Left lung (tissue), 10 donors: ENCODE measurements around the gene PDLIM5. TPM values are rescaled to one million over a fixed set of nuclear protein-coding genes. Genes with fewer than 3 reads are reported as not detected.

ENCODE experiments used
- ATAC-seq: fragments of 200-7000 bp; cut with Tn5 transposase; one replicate; pipeline ENCODE4 v1.9.1; 2020; ENCODE audit warnings: moderate library complexity
- DNase-seq, 4 donors: peaks; one replicate each; pipeline ENCODE4 v3.0.0-alpha.2; 2013 to 2020
- H3K27ac ChIP-seq, 2 donors: fragments of 200-600 bp; sonication (generic) in 1 of 2; one replicate each; pipeline versions ENCODE4 v1.5.0 to v1.8.0; 2020 to 2021
- H3K27me3 ChIP-seq, 2 donors: fragments of 200-600 bp; sonication (generic) in 1 of 2; one replicate each; pipeline versions ENCODE4 v1.5.0 to v1.8.0; 2020 to 2021
- H3K36me3 ChIP-seq, 2 donors: fragments of 200-600 bp; sonication (generic) in 1 of 2; one replicate each; pipeline versions ENCODE4 v1.5.0 to v1.8.0; 2020 to 2021
- H3K4me1 ChIP-seq, 2 donors: fragments of 200-600 bp; one replicate each; pipeline ENCODE4 v1.8.0; 2021
- H3K4me3 ChIP-seq, 2 donors: fragments of 200-600 bp; sonication (generic) in 1 of 2; one replicate each; pipeline versions ENCODE4 v1.5.0 to v1.8.0; 2020 to 2021; ENCODE audit warnings: mild to moderate bottlenecking in 1 of 2
- H3K9me3 ChIP-seq, 2 donors: fragments of 200-600 bp; sonication (generic) in 1 of 2; one replicate each; pipeline versions ENCODE4 v1.5.0 to v1.8.0; 2020 to 2021
- CTCF ChIP-seq, 2 donors: fragments of 200-600 bp; sonication (generic) in 1 of 2; IDR thresholded peaks; one replicate each; pipeline versions ENCODE4 v1.5.0 to v1.8.0; 2021; ENCODE audit warnings: antibody characterized with exemption in 2 of 2
- intact Hi-C, 2 donors: fragments of 100-400 bp; cut with DNase I; formaldehyde crosslinking; loops; one replicate each; pipeline versions ENCODE4 v1.11.2 to v1.14.2; 2022
- polyA plus RNA-seq, 6 donors: library from polyadenylated mRNA; unstranded; fragments of 120-200 nt; gene quantifications; one replicate each; pipeline ENCODE4 v1.2.1, GENCODE V29; 2013; ENCODE audit not compliant: insufficient read length in 6 of 6
- total RNA-seq, 2 donors: library from RNA; stranded (reverse); fragmentation: NEBNext Ultra II Directional; extraction: Animal tissue kit (Norgen Biotek cat#: 25700); gene quantifications; one replicate each; pipeline ENCODE4 v1.2.1, GENCODE V29; 2021
- donor health status: DM: no; HTN: yes; CAD: no.
- donor health status: DM: no; HTN: no; CAD: no.

PDLIM5 gene
- total and polyA plus RNA-seq, 8 donors = 18.3 to 105 (median 20.3) TPM

- Histone ChIP-seq H3K27me3 (no peaks in the 10 kb centered on the region), H3K4me3 (no peak overlapping the region), H3K9me3 (no peaks in the 10 kb centered on the region), H3K27ac (no peak overlapping the region), H3K4me1 (peaks cover 11 to 35% of the 10 kb centered on the region in 2 donors), H3K36me3 (peaks cover 0 to 20% of the 10 kb centered on the region in 2 donors)
- no peak for DNase-seq
- ATAC-seq = no peak
- TF ChIP-seq CTCF (IDR thresholded peaks at IDR 0.05) = no peak
- intact Hi-C loops = no loop called here
Observed at GRCh38 chr4:94458682-94459081, 6.9 kb downstream of the PDLIM5 start.

- Histone ChIP-seq H3K4me3 (no peak overlapping the region), H3K36me3 (peaks cover 0 to 20% of the 10 kb centered on the region in 2 donors)
- intact Hi-C loops = no loop called here
Observed at GRCh38 chr4:94459462-94460161, 7.9 kb downstream of the PDLIM5 start.

GRCh38 chr4:94461506-94461905, 9.8 kb downstream of the PDLIM5 start:
- Histone ChIP-seq H3K4me3 (no peak overlapping the region), H3K27me3 (no peaks in the 10 kb centered on the region), H3K4me1 (peaks cover 7 to 14% of the 10 kb centered on the region in 2 donors), H3K27ac (no peak overlapping the region), H3K9me3 (no peaks in the 10 kb centered on the region), H3K36me3 (peaks cover 0 to 7% of the 10 kb centered on the region in 2 donors)
- no peak for DNase-seq
- no peak for TF ChIP-seq CTCF (IDR thresholded peaks at IDR 0.05)
- ATAC-seq = no peak
- intact Hi-C loops = no loop called here

More at GRCh38 chr4:94459462-94460161, 7.9 kb downstream of the PDLIM5 start:
- Histone ChIP-seq H3K9me3 (no peaks in the 10 kb centered on the region), H3K27ac (no peak overlapping the region), H3K27me3 (no peaks in the 10 kb centered on the region), H3K4me1 (peaks cover 7 to 25% of the 10 kb centered on the region in 2 donors)
- no peak for TF ChIP-seq CTCF (IDR thresholded peaks at IDR 0.05)
- ATAC-seq = no peak
- no peak for DNase-seq

- intact Hi-C loops = no loop called here
- TF ChIP-seq CTCF (IDR thresholded peaks at IDR 0.05) = no peak
- no peak for ATAC-seq
- Histone ChIP-seq H3K4me1 (peaks cover 3 to 6% of the 10 kb centered on the region in 2 donors), H3K9me3 (no peaks in the 10 kb centered on the region), H3K27me3 (no peaks in the 10 kb centered on the region), H3K36me3 (no peaks in the 10 kb centered on the region), H3K27ac (no peak overlapping the region), H3K4me3 (no peak overlapping the region)
- no peak for DNase-seq
Observed at GRCh38 chr4:94462572-94462971, 10.8 kb downstream of the PDLIM5 start.

- intact Hi-C loops = no loop called here
- ATAC-seq = no peak
- H3K27ac ChIP-seq = no peak overlapping the region
- no peaks in the 10 kb centered on the region for H3K27me3 ChIP-seq
- TF ChIP-seq CTCF (IDR thresholded peaks at IDR 0.05) = no peak
- H3K9me3 ChIP-seq = no peaks in the 10 kb centered on the region
- no peaks in the 10 kb centered on the region for H3K36me3 ChIP-seq
- no peak overlapping the region for H3K4me3 ChIP-seq
- peaks cover 0 to 3% of the 10 kb centered on the region in 2 donors for H3K4me1 ChIP-seq
- no peak for DNase-seq
Observed at GRCh38 chr4:94463771-94464170, 12.0 kb downstream of the PDLIM5 start.
